NOMO-1 treated with DMSO at 0.1 percent for 48 hours (cell line): Measurements from ENCODE around the gene SLC25A53.
A peak's percentile ranks its signal among the peaks of the same experiment; 100 is the strongest.

ENCODE experiments used
- DNase-seq: peaks from one replicate; lab custom pipeline; 2025; ENCODE audit not compliant: unreplicated experiment; lab: John Stamatoyannopoulos, UW

Gene SLC25A53

GRCh38 chrX:104156630-104157529, at the start of gene SLC25A53:
Gene SLC25A53, minus strand, starts transcription at chrX:104157009. Its CDS starts 51,752 bp downstream, at chrX:104105257.
- DNase-seq = peak; percentile 90

- no peak for DNase-seq
Measured at GRCh38 chrX:104205548-104205947, 48.7 kb upstream of the SLC25A53 start.

- DNase-seq = no peak
Measured at GRCh38 chrX:104195489-104196084, 38.8 kb upstream of the SLC25A53 start.

- no peak for DNase-seq
Measured at GRCh38 chrX:104195013-104195412, 38.2 kb upstream of the SLC25A53 start.

- no peak for DNase-seq
Measured at GRCh38 chrX:104193485-104193884, 36.7 kb upstream of the SLC25A53 start.

- no peak for DNase-seq
Measured at GRCh38 chrX:104189837-104190236, 33.0 kb upstream of the SLC25A53 start.

- DNase-seq = no peak
Measured at GRCh38 chrX:104187931-104188330, 31.1 kb upstream of the SLC25A53 start.

- DNase-seq = no peak
Measured at GRCh38 chrX:104183685-104184084, 26.9 kb upstream of the SLC25A53 start.

- DNase-seq = no peak
Measured at GRCh38 chrX:104173841-104174240, 17.0 kb upstream of the SLC25A53 start.

GRCh38 chrX:104172788-104173187, 16.0 kb upstream of the SLC25A53 start:
- DNase-seq = no peak

GRCh38 chrX:104172121-104172520, 15.3 kb upstream of the SLC25A53 start:
- DNase-seq = no peak

- no peak for DNase-seq
Measured at GRCh38 chrX:104168127-104168526, 11.3 kb upstream of the SLC25A53 start.

- DNase-seq = no peak
Measured at GRCh38 chrX:104166735-104167436, 10.1 kb upstream of the SLC25A53 start.

- peak; percentile 85 for DNase-seq
Measured at GRCh38 chrX:104165894-104166734, 9.3 kb upstream of the SLC25A53 start, which contains the start of gene FAM199X. Gene FAM199X, plus strand, starts transcription at chrX:104166453. Its CDS starts 333 bp downstream, at chrX:104166786.

- no peak for DNase-seq
Measured at GRCh38 chrX:104151037-104151436, 5.8 kb downstream of the SLC25A53 start.

- DNase-seq = no peak
Measured at GRCh38 chrX:104141087-104141760, 15.6 kb downstream of the SLC25A53 start.

GRCh38 chrX:104137496-104137895, 19.3 kb downstream of the SLC25A53 start:
- no peak for DNase-seq

- DNase-seq = peak; percentile 47
Measured at GRCh38 chrX:104136241-104137019, 20.4 kb downstream of the SLC25A53 start.

- no peak for DNase-seq
Measured at GRCh38 chrX:104135677-104136076, 21.1 kb downstream of the SLC25A53 start.
